H1 (cell line): ENCODE measurements around the gene PALD1. TPM values are rescaled to one million over a fixed set of nuclear protein-coding genes. Genes with fewer than 3 reads are reported as not detected.

Experiments used
- BCL11A ChIP-seq, 2 experiments: IDR thresholded peaks; one replicate each; pipeline ENCODE4 v1.6.1; 2011; ENCODE audit warnings: low read depth in 2 of 2, low read length in 2 of 2, mild to moderate bottlenecking in 2 of 2
- SIN3A ChIP-seq, 2 experiments: IDR thresholded peaks in 1 of 2; conservative IDR thresholded peaks in 1 of 2; 2 replicates each; pipeline ENCODE4 v1.6.1; 2011 to 2012; ENCODE audit warnings: low read length in 2 of 2, improper control_type of control experiment in 1 of 2, low read depth in 1 of 2, mild to moderate bottlenecking in 1 of 2
- SP2 ChIP-seq: IDR thresholded peaks from 2 replicates; pipeline ENCODE4 v1.6.1; 2012; ENCODE audit warnings: mild to moderate bottlenecking, low read length, inconsistent platforms
- polyA plus RNA-seq, 7 experiments: library from polyadenylated mRNA; depleted of rRNA in 3 of 7; stranded (reverse) in 5 of 7; unstranded in 2 of 7; fragments of >200 nt in 5 of 7; fragments of 200-250 nt in 2 of 7; gene quantifications; 1 replicate in 5 of 7; 2 replicates in 1 of 7; 4 replicates in 1 of 7; pipeline versions ENCODE4 v1.2.1 to v1.2.3, GENCODE V29; 2011 to 2013; ENCODE audit warnings: missing spikeins in 2 of 7, mixed read lengths in 2 of 7
- total RNA-seq: library from RNA; stranded (reverse); fragmentation: NEBNext Ultra II Directional; extraction: Animal tissue kit (Norgen Biotek cat#: 25700); gene quantifications from 2 replicates; pipeline ENCODE4 v1.2.1, GENCODE V29; 2021
- TF ChIP-seq, protein P1 (sequence below): fragments of 300-600 bp; sonication (generic); IDR thresholded peaks from 2 replicates; pipeline ENCODE4 v1.7.1; 2012; ENCODE audit warnings: low read length, moderate library complexity, mild to moderate bottlenecking, inconsistent platforms; ENCODE audit not compliant: insufficient replicate concordance

The PALD1 gene
- total and polyA plus RNA-seq, 2 of the 8 experiments (the other 6 are each of a cell fraction or from before 2014, with no cell fraction given) = 13.3 to 32.8 TPM

DNA sequence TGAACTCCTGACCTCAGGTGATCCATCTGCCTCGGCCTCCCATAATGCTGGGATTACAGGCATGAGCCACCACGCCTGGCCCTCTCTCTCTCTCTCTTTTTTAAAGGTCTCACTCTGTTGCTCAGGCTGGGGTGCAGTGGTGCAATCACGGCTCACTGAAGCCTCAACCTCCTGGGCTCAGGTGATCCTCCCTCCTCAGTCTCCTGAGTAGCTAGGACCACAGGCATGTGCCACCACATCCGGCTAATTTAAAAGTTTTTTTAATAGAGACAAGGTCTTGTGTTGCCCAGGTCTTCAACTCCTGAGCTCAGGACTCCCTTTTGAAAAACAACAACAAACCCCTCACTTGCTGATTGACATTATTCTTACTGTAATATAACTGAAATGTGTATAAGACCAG is 11.6 kb downstream of the PALD1 start (continued):
- TF ChIP-seq, protein P1, sequence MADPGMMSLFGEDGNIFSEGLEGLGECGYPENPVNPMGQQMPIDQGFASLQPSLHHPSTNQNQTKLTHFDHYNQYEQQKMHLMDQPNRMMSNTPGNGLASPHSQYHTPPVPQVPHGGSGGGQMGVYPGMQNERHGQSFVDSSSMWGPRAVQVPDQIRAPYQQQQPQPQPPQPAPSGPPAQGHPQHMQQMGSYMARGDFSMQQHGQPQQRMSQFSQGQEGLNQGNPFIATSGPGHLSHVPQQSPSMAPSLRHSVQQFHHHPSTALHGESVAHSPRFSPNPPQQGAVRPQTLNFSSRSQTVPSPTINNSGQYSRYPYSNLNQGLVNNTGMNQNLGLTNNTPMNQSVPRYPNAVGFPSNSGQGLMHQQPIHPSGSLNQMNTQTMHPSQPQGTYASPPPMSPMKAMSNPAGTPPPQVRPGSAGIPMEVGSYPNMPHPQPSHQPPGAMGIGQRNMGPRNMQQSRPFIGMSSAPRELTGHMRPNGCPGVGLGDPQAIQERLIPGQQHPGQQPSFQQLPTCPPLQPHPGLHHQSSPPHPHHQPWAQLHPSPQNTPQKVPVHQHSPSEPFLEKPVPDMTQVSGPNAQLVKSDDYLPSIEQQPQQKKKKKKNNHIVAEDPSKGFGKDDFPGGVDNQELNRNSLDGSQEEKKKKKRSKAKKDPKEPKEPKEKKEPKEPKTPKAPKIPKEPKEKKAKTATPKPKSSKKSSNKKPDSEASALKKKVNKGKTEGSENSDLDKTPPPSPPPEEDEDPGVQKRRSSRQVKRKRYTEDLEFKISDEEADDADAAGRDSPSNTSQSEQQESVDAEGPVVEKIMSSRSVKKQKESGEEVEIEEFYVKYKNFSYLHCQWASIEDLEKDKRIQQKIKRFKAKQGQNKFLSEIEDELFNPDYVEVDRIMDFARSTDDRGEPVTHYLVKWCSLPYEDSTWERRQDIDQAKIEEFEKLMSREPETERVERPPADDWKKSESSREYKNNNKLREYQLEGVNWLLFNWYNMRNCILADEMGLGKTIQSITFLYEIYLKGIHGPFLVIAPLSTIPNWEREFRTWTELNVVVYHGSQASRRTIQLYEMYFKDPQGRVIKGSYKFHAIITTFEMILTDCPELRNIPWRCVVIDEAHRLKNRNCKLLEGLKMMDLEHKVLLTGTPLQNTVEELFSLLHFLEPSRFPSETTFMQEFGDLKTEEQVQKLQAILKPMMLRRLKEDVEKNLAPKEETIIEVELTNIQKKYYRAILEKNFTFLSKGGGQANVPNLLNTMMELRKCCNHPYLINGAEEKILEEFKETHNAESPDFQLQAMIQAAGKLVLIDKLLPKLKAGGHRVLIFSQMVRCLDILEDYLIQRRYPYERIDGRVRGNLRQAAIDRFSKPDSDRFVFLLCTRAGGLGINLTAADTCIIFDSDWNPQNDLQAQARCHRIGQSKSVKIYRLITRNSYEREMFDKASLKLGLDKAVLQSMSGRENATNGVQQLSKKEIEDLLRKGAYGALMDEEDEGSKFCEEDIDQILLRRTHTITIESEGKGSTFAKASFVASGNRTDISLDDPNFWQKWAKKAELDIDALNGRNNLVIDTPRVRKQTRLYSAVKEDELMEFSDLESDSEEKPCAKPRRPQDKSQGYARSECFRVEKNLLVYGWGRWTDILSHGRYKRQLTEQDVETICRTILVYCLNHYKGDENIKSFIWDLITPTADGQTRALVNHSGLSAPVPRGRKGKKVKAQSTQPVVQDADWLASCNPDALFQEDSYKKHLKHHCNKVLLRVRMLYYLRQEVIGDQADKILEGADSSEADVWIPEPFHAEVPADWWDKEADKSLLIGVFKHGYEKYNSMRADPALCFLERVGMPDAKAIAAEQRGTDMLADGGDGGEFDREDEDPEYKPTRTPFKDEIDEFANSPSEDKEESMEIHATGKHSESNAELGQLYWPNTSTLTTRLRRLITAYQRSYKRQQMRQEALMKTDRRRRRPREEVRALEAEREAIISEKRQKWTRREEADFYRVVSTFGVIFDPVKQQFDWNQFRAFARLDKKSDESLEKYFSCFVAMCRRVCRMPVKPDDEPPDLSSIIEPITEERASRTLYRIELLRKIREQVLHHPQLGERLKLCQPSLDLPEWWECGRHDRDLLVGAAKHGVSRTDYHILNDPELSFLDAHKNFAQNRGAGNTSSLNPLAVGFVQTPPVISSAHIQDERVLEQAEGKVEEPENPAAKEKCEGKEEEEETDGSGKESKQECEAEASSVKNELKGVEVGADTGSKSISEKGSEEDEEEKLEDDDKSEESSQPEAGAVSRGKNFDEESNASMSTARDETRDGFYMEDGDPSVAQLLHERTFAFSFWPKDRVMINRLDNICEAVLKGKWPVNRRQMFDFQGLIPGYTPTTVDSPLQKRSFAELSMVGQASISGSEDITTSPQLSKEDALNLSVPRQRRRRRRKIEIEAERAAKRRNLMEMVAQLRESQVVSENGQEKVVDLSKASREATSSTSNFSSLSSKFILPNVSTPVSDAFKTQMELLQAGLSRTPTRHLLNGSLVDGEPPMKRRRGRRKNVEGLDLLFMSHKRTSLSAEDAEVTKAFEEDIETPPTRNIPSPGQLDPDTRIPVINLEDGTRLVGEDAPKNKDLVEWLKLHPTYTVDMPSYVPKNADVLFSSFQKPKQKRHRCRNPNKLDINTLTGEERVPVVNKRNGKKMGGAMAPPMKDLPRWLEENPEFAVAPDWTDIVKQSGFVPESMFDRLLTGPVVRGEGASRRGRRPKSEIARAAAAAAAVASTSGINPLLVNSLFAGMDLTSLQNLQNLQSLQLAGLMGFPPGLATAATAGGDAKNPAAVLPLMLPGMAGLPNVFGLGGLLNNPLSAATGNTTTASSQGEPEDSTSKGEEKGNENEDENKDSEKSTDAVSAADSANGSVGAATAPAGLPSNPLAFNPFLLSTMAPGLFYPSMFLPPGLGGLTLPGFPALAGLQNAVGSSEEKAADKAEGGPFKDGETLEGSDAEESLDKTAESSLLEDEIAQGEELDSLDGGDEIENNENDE = no peak
- no peak for TF ChIP-seq SP2
- TF ChIP-seq BCL11A (IDR thresholded peaks at IDR 0.05; ENCODE audit: low read depth in 2 of 2, low read length in 2 of 2) = no peak
- TF ChIP-seq SIN3A (conservative IDR thresholded peaks at IDR 0.05 in 1 of 2, IDR thresholded peaks at IDR 0.05 in 1 of 2; ENCODE audit: low read depth in 1 of 2, low read length in 2 of 2) = no peak
